Activated CD8-positive, alpha-beta memory T cell treated with anti-CD3 and anti-CD28 coated beads for 36 hours (primary cell): ENCODE data around the gene ABR. TPM values are rescaled to one million over a fixed set of nuclear protein-coding genes. Genes with fewer than 3 reads are reported as not detected.

Experiments
- CTCF ChIA-PET: fragments of 350-600 bp; sonication (Branson Sonifier 250); formaldehyde crosslinking; loops from one replicate; lab custom pipeline; 2021; ENCODE audit warnings: antibody characterized with exemption; lab: Charles Lee
- POLR2A ChIA-PET: fragments of 350-600 bp; sonication (Branson Sonifier 250); formaldehyde crosslinking; loops from one replicate; lab custom pipeline; 2021; ENCODE audit warnings: antibody characterized with exemption; lab: Charles Lee
- total RNA-seq, 2 experiments: library from RNA; stranded (reverse); gene quantifications; one replicate each; pipeline ENCODE4 v1.2.3, GENCODE V29; 2021

Gene ABR
- total RNA-seq, 2 experiments from 2014 or later = 52.5 to 56.2 TPM

DNA sequence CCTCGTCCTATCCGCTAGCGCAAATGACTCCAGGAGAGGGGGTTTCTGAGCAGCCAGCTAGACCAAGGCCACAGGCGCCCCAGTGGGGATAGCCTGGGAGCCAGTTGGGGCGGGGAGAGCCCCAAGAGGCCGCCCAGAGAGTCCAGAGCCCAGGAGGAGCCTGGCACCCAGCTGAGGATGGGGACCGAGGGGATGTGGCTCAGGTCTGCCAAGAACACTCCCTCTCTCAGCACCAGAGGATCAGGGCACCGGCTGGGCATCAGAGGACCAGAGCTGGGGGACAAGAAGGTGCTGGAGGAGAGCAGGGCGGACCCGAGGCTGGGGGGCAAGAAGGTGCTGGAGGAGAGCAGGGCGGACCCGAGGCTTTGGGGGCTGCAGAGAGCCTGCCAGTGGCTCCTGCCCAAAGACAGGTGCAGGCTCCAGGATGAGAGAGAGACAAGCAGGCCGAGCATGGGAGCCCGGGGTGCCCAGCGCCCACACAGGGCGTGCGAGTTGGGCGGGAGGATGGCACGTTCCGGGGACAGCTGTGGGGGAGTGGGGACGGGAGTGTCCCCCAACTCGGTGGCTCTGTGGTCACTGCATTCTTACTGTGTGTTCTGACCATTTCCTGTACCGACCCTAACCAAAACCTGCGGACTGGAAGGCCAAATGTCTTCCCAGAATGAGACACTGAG is 143.5 kb downstream of the ABR start:
- POLR2A ChIA-PET = no interaction called here
- CTCF ChIA-PET = no interaction called here

DNA sequence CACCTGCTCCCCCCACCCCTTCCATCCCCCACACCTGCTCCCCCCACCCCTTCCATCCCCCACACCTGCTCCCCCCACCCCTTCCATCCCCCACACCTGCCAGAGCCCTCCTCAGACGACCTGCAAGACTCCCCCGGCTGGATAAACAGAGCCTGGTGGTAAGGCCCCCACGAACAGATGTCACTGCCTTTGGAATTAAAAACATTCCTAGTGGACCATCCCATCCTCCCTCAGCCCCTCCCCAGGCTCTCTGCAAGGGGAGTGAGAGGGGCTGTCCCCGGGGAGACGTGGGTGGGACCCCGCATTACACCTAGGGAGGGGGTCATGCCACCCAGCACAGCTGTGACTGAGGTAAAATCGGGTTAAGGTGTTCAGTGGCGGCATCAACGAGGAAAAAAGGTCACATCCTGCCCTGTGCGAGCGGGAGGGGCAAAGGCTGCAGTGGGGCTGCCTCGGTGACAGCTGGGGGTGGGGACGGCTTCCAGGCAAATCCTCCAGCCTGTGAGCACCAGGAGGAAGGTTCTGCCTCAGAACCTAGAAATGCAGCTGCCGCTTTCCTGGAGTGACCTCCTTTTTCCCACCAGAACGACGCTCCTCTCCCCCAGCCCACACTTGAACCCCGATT is 144.1 kb downstream of the ABR start:
- CTCF ChIA-PET = no interaction called here

DNA sequence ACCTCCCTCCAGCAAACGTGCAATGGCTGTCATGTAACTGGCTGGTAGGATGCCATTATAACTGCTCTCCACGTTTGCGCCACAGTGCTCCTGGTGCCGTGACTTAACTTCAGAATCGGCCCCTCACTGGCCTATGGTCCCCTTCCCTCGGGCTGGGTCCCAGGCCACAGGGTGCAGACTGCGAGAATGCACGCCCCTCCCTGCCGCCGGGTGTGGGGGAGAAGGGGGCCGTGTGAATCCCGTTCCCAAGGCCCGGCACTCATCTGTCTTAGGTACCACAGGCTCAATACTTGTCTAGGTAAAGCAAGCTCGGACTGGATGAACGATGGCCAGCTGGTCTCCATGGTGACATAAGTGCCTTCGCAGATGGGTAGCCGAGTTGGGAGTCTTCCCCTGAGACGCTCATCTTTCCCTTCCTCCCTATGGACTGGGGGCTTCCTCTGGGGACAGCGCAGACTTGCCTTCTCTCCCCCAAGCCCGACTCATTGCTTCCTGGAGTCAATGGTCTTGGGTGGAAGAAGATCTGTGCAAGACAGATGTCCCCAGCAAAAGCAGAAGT is 145.1 kb downstream of the ABR start:
- CTCF ChIA-PET = no interaction called here
- POLR2A ChIA-PET = no interaction called here

More for the DNA sequence above, 144.1 kb downstream of the ABR start:
- POLR2A ChIA-PET = no interaction called here

DNA sequence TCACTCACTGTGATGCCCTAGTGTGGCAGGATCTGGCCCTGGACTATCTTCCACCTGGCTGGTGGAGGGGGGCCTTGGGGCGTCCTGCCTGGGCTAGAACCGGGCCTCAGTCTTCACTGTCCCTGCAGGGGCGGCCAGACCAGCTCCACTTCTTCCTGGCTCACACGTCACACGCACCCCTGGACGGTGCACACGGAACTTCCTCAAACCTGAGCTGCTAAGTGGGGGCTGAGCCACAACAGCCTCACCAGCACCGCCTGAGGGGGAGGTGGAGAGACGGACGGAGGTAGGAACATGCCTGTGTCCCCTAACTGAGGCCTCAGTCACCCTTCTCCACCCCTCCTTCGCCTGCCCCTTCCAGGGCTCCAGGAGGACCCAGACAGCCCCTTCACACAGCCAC is 146.3 kb downstream of the ABR start:
- CTCF ChIA-PET = no interaction called here
- POLR2A ChIA-PET = no interaction called here

DNA sequence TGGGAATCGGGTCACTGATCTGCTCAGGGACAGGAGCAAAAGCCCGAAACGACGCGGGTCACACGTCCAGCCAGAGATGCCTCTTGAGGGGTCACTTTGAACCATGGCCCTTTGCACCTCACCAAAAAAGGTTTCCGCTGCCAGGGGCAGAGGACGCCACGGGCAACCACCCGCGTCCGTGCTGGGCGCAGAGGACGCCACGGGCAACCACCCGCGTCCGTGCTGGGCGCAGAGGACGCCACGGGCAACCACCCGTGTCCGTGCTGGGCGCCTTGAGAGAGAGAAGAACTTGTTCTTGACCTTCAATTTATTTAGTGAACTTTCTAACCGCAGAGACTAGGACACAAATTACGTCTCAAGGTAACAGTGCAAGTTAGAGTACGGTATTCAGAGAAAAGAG is 147.4 kb downstream of the ABR start:
- POLR2A ChIA-PET = no interaction called here
- CTCF ChIA-PET = no interaction called here

DNA sequence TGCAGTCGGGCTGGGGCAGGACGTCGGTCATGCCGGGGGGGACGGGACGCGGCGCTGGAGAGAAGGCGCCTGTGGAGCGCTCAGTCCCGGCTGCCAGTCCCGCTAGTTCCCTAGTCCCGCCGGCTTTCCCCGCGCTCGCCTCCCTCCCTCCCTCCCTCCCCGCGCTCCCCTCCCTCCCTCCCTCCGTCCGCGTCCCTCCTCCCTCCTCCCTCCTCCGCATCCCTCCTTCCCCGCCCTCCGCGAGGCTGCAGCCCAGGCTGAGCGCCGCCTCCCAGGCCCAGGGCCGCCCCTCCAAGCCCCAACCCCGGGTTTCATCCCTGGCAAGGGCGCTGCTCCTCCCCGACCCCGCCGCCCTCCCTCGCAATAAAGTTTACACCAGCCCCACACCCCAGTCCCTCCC is 148.1 kb downstream of the ABR start:
- ChIA-PET CTCF (no interaction called here), POLR2A (no interaction called here)

DNA sequence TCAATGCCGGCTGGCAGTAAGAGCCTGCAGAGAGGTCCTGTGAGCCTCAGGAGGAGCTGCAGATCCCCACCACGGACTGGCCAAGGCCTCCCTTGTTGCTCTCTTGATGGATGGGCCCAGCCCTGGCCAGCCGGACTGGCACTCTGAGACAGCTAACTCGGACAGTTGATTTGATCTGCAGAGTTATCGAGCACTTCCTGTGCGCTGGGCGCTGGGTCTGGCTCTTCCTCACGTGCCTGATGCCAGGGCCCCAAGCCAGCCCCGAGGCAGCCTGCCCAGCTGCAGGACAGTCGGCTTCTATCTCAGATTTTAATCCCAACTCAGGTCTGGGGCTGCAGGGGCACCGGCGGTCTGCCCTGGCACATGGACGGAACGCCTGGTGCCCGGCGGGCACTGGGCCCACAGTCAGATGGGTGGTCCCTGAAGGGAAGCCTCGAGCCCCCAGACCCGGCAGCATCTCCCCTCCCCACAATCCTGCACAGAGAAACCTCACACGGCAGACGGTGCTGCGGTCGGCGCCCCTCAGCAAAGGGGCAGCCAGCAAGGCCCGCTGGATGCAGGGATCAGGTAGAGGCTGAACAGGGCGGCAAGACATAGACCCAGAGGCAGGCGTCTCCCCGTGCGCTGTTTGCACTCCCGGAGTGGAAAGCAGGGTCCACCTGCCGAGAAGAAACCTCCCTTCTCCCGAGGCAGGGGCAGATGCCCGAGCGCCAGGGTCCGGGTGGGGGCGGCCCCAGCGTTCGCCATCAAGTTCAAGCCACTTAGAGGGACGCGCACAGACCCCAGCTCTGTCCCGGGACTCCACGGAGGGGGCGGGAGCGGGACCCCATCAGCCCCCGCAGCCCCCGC is 148.9 kb downstream of the ABR start:
- ChIA-PET POLR2A (no interaction called here), CTCF (no interaction called here)

DNA sequence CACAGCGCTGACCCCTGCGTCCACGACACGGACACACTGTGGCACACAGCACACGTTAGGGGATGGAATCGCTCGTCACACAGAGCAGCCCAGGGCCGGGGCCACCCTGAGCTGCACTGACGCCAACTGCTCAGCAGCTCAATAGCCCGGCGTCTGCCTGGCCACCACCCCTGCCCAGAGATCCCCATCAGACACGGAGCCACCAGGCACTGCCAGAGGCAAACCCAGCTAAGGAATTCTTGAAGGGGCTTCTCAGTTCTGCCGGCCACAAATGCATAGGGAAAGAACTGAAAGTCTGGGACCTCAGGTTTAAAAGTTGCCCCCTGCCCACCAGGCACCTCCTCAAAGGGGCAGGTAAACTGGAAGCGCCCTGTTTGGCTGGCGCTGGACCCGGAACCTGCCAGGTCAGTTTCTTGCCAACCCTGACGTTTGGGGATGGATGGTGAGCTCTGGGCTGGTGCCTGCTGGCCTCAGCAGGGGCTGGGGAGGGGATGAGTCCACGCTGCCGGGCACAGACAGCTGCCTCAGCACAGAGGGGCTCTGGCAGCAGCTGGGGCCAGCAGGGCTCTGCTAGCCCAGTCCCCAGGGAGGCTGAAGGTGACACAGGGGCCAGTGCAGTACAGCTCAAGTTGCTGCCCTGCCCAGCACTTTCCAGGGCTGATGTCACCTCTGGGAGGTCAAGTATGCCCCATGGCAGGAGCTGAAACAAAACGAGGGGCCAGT is 149.7 kb downstream of the ABR start:
- ChIA-PET POLR2A (no interaction called here), CTCF (no interaction called here)

DNA sequence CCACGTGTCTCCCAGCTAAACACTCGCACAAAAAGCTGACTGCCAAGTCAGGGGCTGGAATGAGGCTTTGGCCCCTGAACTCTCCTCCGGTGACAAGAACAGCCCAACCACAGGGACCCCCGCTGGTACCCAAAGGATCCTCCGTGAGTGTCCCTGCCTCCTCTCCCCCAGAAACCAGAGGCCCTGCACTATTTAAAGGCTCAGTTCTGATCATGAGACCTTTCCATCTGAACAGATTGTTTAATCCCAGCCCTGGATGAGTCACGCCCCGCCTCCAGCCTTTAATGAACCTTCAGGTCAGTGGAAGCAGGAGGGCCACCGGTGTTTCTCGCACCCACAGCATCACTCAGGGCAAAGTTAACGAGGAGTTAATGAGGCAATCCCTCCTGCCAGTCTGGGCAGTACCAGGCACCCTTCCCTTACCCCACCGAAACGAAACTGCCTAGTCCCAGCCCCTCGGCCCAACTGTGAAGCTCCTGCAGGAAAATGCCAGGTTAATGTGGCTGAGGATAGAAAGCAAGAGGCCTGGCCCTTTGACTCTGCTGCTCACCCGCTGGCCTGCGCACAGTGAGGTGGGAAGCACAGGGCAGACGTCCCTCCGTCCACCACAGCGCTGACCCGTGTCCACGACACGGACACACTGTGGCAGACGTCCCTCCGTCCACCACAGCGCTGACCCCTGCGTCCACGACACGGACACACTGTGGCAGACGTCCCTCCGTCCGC is 150.4 kb downstream of the ABR start:
- CTCF ChIA-PET = no interaction called here

DNA sequence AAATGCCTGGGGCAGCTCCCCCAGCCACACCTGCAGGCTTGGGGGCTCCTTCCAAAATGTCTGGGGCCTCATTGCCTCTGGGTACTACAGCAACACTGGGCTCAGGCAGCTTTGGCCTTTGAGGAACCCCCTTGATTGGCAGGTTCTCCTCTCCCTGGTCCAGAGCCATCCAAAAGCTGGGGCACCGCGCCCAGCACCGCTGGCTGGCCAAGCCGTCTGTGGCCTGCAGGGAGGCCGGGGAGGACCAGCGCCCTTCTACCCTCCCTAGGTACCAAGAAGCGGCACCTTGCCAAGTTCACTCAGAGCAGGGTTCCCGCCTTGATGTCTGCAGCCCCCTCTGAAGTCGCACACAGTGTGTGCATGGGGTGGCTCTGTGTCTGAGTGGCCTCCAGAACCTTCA is 152.7 kb downstream of the ABR start:
- POLR2A ChIA-PET = no interaction called here
- CTCF ChIA-PET = no interaction called here

More for the DNA sequence above, 150.4 kb downstream of the ABR start:
- POLR2A ChIA-PET = no interaction called here

DNA sequence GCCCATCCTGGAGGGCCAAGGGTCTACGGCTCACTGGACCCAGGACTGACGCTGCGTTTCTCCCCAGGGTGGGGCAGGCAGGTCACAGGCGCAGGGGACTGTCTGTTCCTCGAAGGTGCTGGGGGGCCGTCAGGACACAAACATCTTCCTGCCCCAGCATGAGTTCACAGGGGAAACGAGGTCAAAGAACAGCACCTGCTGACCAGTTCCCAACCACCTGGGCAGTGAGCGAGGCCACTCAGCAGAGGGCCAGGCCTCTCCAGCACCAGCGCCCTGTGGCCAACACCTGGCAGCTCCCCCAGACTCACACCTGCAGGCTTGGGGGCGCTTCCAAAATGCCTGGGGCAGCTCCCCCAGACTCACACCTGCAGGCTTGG is 153.2 kb downstream of the ABR start:
- ChIA-PET CTCF (no interaction called here), POLR2A (no interaction called here)

DNA sequence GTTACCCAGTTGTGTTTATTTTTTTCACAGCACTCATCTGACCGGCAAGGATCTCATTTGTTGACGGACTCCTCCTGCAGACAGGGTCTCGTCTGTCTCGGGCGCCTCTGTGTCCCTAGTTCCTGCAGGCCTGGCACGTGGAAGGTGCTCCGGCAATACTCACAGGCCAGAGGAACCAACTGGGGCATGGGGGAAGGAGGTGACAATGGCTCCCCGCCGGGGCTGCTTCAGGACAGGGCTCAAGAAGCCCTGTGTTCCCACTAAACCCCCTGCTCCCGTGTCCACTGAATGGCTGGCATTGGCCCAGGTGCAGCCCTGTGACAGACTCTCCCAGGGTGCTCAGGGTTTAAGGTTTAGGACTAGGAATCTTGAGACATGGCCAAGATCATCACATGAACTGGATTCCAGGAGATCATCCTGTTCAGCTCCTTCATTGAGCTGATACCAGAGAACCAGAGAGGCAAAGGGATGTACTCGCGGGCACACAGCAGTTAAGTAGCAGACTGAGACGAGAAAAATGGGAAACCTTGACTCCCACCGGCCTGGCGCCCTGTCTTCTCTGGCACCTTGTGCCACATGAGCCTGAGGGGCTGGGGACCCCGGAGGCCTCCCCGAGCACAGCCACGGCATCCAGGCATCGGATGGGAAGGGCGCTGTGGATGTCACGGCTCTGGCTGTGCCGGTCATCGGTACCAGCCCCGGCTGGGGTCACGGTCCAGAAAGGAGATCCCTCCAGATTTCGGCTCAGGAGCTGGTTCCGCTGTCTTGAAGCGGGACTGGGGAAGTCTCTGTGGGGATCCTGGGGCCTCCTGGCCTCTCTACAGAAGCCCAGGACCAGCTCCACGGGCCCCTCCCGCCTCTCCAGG is 153.8 kb downstream of the ABR start:
- CTCF ChIA-PET = no interaction called here
- POLR2A ChIA-PET = no interaction called here

DNA sequence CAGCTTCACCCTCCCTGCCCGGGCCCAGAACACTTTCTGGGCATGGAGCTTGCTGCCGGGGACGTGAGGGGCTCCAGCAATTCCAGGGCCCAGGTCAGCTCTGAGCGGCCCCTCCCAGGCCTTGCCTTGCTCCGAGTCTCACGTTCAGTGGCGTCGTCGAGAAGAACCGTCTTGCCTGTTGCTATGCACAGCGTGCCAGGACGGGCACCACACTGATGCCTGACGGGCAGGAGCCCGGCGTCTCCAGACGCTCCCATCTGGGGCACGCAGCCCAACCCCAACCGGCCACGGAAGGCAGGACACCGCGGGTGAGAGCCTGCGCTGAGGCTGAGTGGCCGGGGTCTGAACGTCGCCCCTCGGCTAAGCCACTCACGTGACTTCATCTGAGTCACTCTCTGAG is 155.7 kb downstream of the ABR start:
- ChIA-PET CTCF (no interaction called here), POLR2A (no interaction called here)

DNA sequence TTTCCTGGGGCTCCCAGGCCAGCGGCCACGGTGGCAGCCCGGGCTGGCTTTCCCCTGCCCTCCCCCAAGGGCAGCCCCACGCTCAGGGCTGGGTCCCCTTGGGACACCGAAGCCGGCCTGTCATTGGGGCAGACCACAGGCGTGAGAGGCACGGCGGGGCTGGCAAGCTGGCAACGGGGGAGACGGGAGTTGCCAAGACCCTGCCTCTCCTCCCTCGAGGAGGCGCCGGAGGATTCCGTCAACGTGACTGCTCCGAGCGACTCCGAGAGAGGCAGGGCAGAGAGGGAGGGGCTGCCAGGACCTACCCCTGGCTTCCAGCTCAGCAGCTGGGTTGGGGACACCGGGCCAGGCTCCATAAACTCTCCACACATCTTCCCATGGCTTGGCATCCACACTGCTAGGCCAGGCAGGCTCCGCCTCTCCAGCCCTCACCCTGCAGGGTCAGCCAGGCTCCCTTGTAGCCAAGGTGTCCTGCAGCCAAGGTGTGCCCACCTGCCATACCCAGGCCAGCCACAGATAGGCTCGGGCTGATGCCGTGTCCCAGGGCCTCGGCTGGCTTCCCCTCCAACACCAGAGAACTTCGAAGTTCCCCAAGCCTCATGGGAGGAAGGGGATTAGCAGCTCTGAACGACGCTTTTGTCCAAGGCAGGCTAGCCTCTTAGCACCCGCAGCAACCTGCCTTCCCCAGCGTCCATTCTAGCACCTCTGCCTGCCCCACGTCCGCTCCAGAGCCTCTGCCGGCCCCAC is 157.3 kb downstream of the ABR start:
- POLR2A ChIA-PET = no interaction called here

DNA sequence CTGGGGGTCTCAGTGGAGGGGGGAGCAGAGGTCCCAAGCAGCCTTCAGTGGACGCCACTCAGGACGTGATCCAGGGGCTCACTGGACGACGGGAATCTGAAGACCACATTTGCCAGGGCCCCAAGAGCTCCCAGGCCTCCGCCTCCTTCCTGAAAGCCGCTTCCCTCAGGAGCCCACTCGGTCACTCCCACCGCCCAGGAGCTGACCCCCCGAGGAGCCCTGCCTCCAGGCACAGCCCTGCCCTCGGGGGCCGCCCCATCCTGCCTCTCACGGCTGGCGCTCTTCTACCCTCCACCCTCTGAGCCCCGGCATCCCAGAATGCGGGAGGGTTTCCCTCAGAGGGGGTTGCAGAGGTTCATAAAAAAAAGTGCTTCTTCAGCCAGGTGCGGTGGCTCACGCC is 158.6 kb downstream of the ABR start:
- POLR2A ChIA-PET = no interaction called here
- CTCF ChIA-PET = no interaction called here

More for the DNA sequence above, 157.3 kb downstream of the ABR start:
- CTCF ChIA-PET = interaction anchor here (1.4 kb wide), 1 partner anchor 34 kb away, joined by 3 read pairs; no protein-coding TSS in a partner anchor

DNA sequence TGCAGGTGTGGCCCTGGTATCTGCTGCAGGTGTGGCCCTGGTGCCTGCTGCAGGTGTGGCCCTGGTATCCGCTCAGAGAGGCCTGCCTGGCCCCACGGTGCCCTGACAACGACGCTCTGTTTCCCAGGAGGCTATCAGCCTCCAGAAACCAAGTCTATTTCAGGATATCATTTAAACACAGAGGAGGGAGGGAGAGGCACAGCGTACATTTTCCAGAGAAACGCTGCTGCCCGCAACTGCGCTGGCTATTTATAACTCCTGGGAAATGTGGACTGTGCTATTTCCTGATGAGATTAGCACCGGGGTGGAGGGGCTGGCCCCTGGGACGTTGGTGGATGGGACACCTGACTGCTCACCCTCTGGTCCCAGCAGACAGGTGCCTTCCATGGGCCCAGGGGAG is 160.3 kb downstream of the ABR start:
- ChIA-PET POLR2A (no interaction called here), CTCF (no interaction called here)

DNA sequence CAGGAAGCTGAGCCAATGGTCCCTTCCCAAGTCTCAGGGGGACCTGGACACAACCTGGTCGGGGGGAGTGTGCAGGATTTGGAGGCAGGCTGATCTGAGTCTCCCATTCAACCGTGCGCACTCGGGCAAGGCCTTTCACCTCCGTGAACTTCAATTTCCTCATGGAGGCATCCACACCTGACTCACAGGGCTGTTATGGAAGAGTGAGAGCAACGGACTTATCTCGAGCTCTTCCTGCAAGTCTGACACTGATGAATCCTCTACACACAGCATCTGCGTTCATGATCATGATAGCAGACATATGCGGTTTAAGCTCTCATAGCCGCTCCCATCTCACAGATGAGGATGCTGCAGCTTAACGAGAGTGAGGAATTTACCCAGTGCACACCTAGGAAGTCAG is 161.2 kb downstream of the ABR start:
- CTCF ChIA-PET = interaction anchor here (1.6 kb wide), 1 partner anchor 19 kb away, joined by 4 read pairs; no protein-coding TSS in a partner anchor
- POLR2A ChIA-PET = no interaction called here

DNA sequence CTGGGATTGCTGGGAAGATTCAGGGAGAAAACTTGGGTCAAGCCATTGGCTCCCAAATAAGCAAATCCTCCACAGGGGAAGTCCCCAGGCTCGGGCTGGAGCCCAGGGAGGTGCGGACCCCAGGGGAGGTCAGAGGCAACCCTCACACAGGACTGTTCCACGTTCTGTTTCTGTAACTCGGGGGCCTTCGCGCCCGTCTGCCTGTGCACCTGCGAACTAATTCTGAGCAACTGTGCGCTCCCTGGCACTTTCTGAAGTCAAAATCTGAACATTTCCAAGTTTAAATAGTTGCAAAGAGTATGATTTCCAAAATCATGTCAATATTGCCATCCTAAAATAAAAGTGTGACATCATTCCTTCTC is 166.1 kb downstream of the ABR start:
- POLR2A ChIA-PET = no interaction called here
- CTCF ChIA-PET = no interaction called here
